Measurements from ENCODE around the gene IBTK. TPM values are rescaled to one million over a fixed set of nuclear protein-coding genes. Genes with fewer than 3 reads are reported as not detected.
A peak's percentile ranks its signal among the peaks of the same experiment; 100 is the strongest.

IBTK gene
- total RNA-seq, 1 donor from 2014 or later = 43.1 TPM

GRCh38 chr6:82270881-82271635, 23.5 kb upstream of the IBTK start:
- H3K4me3 Mint-ChIP-seq = no peak overlapping the region
- H3K27ac Mint-ChIP-seq = no peak overlapping the region

GRCh38 chr6:82268301-82268846, 20.8 kb upstream of the IBTK start:
- no peak for TF ChIP-seq CTCF (conservative IDR thresholded peaks at IDR 0.05)
- Mint-ChIP-seq H3K4me1 (ENCODE audit: unreplicated experiment) (peaks cover 3% of the 10 kb centered on the region), H3K36me3 (no peaks in the 10 kb centered on the region), H3K9me3 (no peaks in the 10 kb centered on the region), H3K27me3 (peaks cover 3% of the 10 kb centered on the region), H3K4me3 (no peak overlapping the region), H3K27ac (no peak overlapping the region)
- DNase-seq (ENCODE audit: extremely low spot score, unreplicated experiment) = no peak

More at GRCh38 chr6:82270881-82271635, 23.5 kb upstream of the IBTK start:
- H3K4me1 Mint-ChIP-seq (ENCODE audit: unreplicated experiment) = peaks cover 3% of the 10 kb centered on the region
- TF ChIP-seq CTCF (conservative IDR thresholded peaks at IDR 0.05) = peak; percentile 86
- H3K36me3 Mint-ChIP-seq = no peaks in the 10 kb centered on the region
- no peak for DNase-seq (ENCODE audit: extremely low spot score, unreplicated experiment)
- no peaks in the 10 kb centered on the region for H3K9me3 Mint-ChIP-seq
- H3K27me3 Mint-ChIP-seq = peaks cover 3% of the 10 kb centered on the region

DNA sequence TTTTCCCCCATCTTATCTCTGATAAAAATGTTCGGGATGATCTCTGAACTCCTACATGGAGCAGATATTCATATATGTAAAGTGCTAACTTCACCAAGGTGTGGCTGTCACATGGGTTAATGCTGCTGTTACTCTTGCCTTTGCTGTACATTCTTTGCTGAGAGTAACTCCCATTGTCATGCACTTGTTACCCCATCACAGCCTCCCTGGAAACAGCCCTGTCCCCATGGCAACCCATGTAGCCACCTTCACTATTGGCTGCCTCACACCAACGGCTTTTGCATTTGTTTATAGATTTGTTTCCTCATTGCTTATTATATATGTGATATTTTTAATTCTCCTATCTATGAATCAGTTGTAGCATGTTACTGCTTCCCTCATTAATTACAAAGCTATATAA, 17.3 kb upstream of the IBTK start:
- no peak for TF ChIP-seq CTCF (conservative IDR thresholded peaks at IDR 0.05)
- Mint-ChIP-seq H3K4me1 (ENCODE audit: unreplicated experiment) (no peaks in the 10 kb centered on the region), H3K36me3 (no peaks in the 10 kb centered on the region), H3K27me3 (no peaks in the 10 kb centered on the region), H3K27ac (no peak overlapping the region), H3K4me3 (no peak overlapping the region), H3K9me3 (no peaks in the 10 kb centered on the region)
- no peak for DNase-seq (ENCODE audit: extremely low spot score, unreplicated experiment)

DNA sequence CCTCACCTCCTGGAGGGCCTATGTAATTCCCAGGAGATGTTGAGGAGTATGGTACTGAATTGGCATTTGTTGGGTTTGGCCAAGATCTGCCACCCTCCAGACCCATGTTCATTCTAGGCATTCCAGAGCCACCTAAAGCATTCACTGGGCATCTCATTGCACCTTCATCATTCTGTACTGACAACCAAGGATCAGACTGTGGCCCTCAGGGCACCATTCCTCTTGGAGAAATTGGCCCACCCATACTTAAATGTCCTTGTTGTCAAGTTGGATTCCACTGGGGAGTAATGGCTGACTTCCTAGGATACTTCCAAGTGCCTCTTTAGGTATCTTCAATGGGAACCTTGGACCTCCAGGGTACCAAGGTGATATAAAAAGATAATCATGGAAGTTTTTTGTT, 16.8 kb upstream of the IBTK start:
- no peak overlapping the region for H3K27ac Mint-ChIP-seq
- no peak for DNase-seq (ENCODE audit: extremely low spot score, unreplicated experiment)
- no peak overlapping the region for H3K4me3 Mint-ChIP-seq
- H3K36me3 Mint-ChIP-seq = no peaks in the 10 kb centered on the region
- TF ChIP-seq CTCF (conservative IDR thresholded peaks at IDR 0.05) = no peak
- no peaks in the 10 kb centered on the region for H3K4me1 Mint-ChIP-seq (ENCODE audit: unreplicated experiment)
- no peaks in the 10 kb centered on the region for H3K9me3 Mint-ChIP-seq
- no peaks in the 10 kb centered on the region for H3K27me3 Mint-ChIP-seq

- Mint-ChIP-seq H3K4me3 (no peak overlapping the region), H3K27ac (no peak overlapping the region), H3K36me3 (no peaks in the 10 kb centered on the region), H3K9me3 (no peaks in the 10 kb centered on the region), H3K4me1 (ENCODE audit: unreplicated experiment) (no peaks in the 10 kb centered on the region), H3K27me3 (no peaks in the 10 kb centered on the region)
- no peak for DNase-seq (ENCODE audit: extremely low spot score, unreplicated experiment)
- no peak for TF ChIP-seq CTCF (conservative IDR thresholded peaks at IDR 0.05)
Observed at GRCh38 chr6:82263916-82264315, 16.4 kb upstream of the IBTK start.
